Measurements from ENCODE around the gene SMAD9. TPM values are rescaled to one million over a fixed set of nuclear protein-coding genes. Genes with fewer than 3 reads are reported as not detected.

The SMAD9 gene
- total and polyA plus RNA-seq, 4 donors: 20.5 to 47.4 (median 36.0) TPM

DNA sequence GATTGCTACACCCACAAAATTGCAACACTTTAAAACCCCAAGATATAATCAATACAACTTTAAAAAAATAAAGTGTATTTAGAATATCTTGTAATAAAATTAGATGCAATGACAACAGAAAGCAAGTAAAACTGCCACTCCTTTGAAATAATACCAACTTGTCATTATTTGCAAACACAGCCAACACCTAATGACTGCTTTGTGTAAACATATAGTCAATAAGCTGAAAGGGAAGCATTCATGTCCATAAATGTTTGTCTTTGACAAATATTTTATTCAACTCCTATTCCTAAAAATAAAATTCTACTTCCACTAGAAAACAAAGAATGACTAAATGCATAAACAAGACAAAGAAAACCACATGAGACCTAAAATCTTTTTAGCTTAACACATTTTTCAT lies 6.6 kb downstream of the SMAD9 start:
- no peak overlapping the region for H3K27ac ChIP-seq (ENCODE audit: low read depth, low read length)
- no peak for DNase-seq (ENCODE audit: low read depth in 4 of 6, low spot score in 6 of 6)
- no peaks in the 10 kb centered on the region for H3K36me3 ChIP-seq (ENCODE audit: control insufficient read depth, insufficient read depth, low read length)
- H3K9me3 ChIP-seq (ENCODE audit: control insufficient read depth, insufficient read depth, low read length): no peaks in the 10 kb centered on the region
- H3K27me3 ChIP-seq (ENCODE audit: control insufficient read depth, insufficient read depth, low read length): no peaks in the 10 kb centered on the region
- H3K4me1 ChIP-seq (ENCODE audit: control insufficient read depth, insufficient read depth, low read length): peaks cover 5% of the 10 kb centered on the region
- H3K4me3 ChIP-seq (ENCODE audit: low read depth, low read length): no peak overlapping the region

DNA sequence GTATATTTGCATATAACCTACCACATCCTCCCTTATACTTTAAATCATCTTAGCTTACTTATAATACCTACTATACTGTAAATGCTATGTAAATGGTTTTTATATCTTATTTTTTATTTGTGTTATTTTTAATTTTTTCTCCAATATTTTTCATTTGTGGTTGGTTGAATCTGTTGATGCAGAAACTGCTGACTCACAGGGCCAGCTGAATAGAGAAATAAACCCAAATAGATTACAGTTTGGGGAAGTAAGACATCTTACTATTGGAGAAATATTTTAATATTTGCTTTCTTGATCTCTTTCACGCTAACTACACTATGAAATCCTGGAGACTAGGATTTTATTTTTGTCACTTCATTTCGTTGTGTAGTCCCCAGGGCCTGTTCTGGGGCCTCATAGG lies 7.1 kb downstream of the SMAD9 start:
- no CpG with 5 or more reads among the region's 2 CpGs for WGBS (ENCODE audit: insufficient coverage)

DNA sequence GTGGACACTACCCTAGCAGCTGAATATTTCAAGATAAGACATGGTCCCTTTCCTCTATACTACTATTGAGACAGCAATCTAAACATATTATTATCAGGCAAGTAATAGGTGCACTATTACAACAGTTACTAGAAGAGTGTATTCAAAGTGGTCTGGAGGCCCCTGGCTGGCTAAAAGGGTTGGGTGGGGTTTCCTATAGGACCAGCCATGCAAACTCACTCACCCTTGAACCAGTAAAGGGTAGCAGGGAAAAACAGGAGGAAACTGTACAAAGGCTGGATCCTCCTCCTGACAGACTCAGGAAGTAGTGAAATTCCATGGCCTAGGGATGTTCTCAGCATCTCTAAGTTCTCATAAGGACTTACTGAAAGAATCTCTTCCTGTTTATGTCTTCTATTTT lies 7.7 kb downstream of the SMAD9 start:
- H3K4me3 ChIP-seq (ENCODE audit: low read depth, low read length): no peak overlapping the region
- no peak for DNase-seq (ENCODE audit: low read depth in 4 of 6, low spot score in 6 of 6)
- no peaks in the 10 kb centered on the region for H3K36me3 ChIP-seq (ENCODE audit: control insufficient read depth, insufficient read depth, low read length)
- H3K27ac ChIP-seq (ENCODE audit: low read depth, low read length): no peak overlapping the region
- H3K27me3 ChIP-seq (ENCODE audit: control insufficient read depth, insufficient read depth, low read length): no peaks in the 10 kb centered on the region
- peaks cover 5% of the 10 kb centered on the region for H3K4me1 ChIP-seq (ENCODE audit: control insufficient read depth, insufficient read depth, low read length)
- no peaks in the 10 kb centered on the region for H3K9me3 ChIP-seq (ENCODE audit: control insufficient read depth, insufficient read depth, low read length)

More for the DNA sequence above, 7.1 kb downstream of the SMAD9 start:
- Histone ChIP-seq H3K4me1 (ENCODE audit: control insufficient read depth, insufficient read depth, low read length) (peaks cover 5% of the 10 kb centered on the region), H3K36me3 (ENCODE audit: control insufficient read depth, insufficient read depth, low read length) (no peaks in the 10 kb centered on the region), H3K27me3 (ENCODE audit: control insufficient read depth, insufficient read depth, low read length) (no peaks in the 10 kb centered on the region), H3K4me3 (ENCODE audit: low read depth, low read length) (no peak overlapping the region), H3K27ac (ENCODE audit: low read depth, low read length) (no peak overlapping the region), H3K9me3 (ENCODE audit: control insufficient read depth, insufficient read depth, low read length) (no peaks in the 10 kb centered on the region)
- DNase-seq (ENCODE audit: low read depth in 4 of 6, low spot score in 6 of 6): no peak

DNA sequence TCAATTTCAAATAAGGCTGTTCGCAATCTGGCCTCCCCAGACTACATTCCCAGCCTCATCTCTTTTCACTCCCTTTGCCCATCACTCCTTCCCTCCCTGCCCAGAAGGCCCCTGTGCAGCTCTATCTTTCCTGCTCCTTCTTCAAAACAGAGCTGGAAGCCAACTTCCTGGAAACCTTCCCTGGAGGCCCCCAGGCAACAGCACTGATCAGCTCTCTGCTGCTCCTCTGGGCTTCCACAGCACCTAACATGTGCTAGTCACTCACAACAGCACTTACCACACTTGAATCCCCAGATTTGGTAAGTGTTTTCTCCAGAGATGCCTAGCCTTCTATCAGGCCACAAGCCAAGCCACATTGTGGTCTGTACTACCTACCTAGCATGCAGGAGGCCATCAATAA lies 9.5 kb downstream of the SMAD9 start:
- Histone ChIP-seq H3K9me3 (ENCODE audit: control insufficient read depth, insufficient read depth, low read length) (no peaks in the 10 kb centered on the region), H3K4me1 (ENCODE audit: control insufficient read depth, insufficient read depth, low read length) (no peaks in the 10 kb centered on the region), H3K27me3 (ENCODE audit: control insufficient read depth, insufficient read depth, low read length) (no peaks in the 10 kb centered on the region), H3K27ac (ENCODE audit: low read depth, low read length) (no peak overlapping the region), H3K36me3 (ENCODE audit: control insufficient read depth, insufficient read depth, low read length) (no peaks in the 10 kb centered on the region), H3K4me3 (ENCODE audit: low read depth, low read length) (no peak overlapping the region)
- 100% methylated on average over 1 of the region's 1 CpG for WGBS (ENCODE audit: insufficient coverage)
- no peak for DNase-seq (ENCODE audit: low read depth in 4 of 6, low spot score in 6 of 6)

DNA sequence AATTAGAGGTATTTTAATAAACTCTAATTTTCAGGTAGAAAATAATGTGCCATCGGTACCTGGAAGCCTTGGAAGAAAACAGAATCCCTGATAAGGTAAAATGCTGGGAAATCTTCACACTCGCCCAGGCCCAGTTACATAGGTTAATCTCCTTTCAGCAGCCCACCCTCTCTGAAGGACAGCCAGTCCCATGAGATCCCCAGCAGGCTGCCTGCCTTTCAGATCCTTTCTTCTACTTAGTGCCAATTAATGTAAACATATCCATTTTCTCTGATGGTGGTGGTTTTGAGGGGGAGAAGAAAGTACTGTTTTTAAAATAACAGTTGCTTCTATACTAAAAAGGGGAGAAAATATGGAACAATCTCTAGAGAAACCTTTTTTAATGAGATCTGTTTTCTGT lies 12.2 kb downstream of the SMAD9 start:
- Histone ChIP-seq H3K4me1 (ENCODE audit: control insufficient read depth, insufficient read depth, low read length) (no peaks in the 10 kb centered on the region), H3K4me3 (ENCODE audit: low read depth, low read length) (no peak overlapping the region), H3K27ac (ENCODE audit: low read depth, low read length) (no peak overlapping the region), H3K9me3 (ENCODE audit: control insufficient read depth, insufficient read depth, low read length) (peaks cover 2% of the 10 kb centered on the region), H3K36me3 (ENCODE audit: control insufficient read depth, insufficient read depth, low read length) (no peaks in the 10 kb centered on the region), H3K27me3 (ENCODE audit: control insufficient read depth, insufficient read depth, low read length) (no peaks in the 10 kb centered on the region)
- DNase-seq (ENCODE audit: low read depth in 4 of 6, low spot score in 6 of 6): no peak
- 86% methylated on average over 1 of the region's 2 CpGs for WGBS (ENCODE audit: insufficient coverage)

DNA sequence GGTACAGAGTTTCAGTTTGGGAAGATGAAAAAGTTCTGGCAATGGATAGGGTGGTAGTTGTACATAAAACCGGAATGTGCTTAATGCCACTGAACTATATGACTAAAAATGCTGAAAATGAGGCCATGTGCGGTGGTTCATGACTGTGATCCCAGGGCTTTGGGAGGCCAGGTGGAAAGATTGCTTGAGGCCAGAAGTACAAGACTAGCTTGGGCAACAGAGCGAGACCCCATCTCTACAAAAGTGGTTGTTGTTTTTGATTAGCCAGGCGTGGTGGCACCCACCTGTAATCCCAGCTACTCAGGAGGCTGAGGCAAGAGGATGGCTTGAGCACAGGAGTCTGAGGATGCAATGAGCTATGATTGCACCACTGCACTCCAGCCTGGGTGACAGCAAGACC lies 12.8 kb downstream of the SMAD9 start:
- Histone ChIP-seq H3K4me1 (ENCODE audit: control insufficient read depth, insufficient read depth, low read length) (no peaks in the 10 kb centered on the region), H3K27ac (ENCODE audit: low read depth, low read length) (no peak overlapping the region), H3K9me3 (ENCODE audit: control insufficient read depth, insufficient read depth, low read length) (peaks cover 2% of the 10 kb centered on the region), H3K36me3 (ENCODE audit: control insufficient read depth, insufficient read depth, low read length) (no peaks in the 10 kb centered on the region), H3K27me3 (ENCODE audit: control insufficient read depth, insufficient read depth, low read length) (no peaks in the 10 kb centered on the region), H3K4me3 (ENCODE audit: low read depth, low read length) (no peak overlapping the region)
- no peak for DNase-seq (ENCODE audit: low read depth in 4 of 6, low spot score in 6 of 6)
- 100% methylated on average over 4 of the region's 4 CpGs for WGBS (ENCODE audit: insufficient coverage)

DNA sequence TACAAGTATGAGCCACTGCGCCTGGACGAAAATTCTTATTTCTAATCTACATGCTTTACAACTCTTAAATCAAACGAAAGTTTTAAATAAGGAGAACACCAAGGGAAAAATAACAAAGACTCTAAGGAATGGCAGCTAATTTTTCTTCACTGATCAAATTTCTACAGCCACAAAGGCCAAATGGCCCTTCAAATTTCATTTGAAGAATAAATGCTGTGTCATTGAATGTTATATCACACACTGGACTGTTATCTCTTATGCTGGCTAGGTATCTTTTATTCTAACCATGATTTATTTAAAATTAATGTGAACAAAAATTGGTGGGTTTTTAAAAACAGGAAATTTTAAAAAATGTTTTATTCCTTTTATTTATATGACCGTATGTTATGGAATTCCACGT lies 14.1 kb downstream of the SMAD9 start:
- H3K4me1 ChIP-seq (ENCODE audit: control insufficient read depth, insufficient read depth, low read length): no peaks in the 10 kb centered on the region
- H3K9me3 ChIP-seq (ENCODE audit: control insufficient read depth, insufficient read depth, low read length): peaks cover 3% of the 10 kb centered on the region
- no peak for DNase-seq (ENCODE audit: low read depth in 4 of 6, low spot score in 6 of 6)
- no peak overlapping the region for H3K27ac ChIP-seq (ENCODE audit: low read depth, low read length)
- no peaks in the 10 kb centered on the region for H3K27me3 ChIP-seq (ENCODE audit: control insufficient read depth, insufficient read depth, low read length)
- no peak overlapping the region for H3K4me3 ChIP-seq (ENCODE audit: low read depth, low read length)
- no CpG with 5 or more reads among the region's 5 CpGs for WGBS (ENCODE audit: insufficient coverage)
- H3K36me3 ChIP-seq (ENCODE audit: control insufficient read depth, insufficient read depth, low read length): no peaks in the 10 kb centered on the region

DNA sequence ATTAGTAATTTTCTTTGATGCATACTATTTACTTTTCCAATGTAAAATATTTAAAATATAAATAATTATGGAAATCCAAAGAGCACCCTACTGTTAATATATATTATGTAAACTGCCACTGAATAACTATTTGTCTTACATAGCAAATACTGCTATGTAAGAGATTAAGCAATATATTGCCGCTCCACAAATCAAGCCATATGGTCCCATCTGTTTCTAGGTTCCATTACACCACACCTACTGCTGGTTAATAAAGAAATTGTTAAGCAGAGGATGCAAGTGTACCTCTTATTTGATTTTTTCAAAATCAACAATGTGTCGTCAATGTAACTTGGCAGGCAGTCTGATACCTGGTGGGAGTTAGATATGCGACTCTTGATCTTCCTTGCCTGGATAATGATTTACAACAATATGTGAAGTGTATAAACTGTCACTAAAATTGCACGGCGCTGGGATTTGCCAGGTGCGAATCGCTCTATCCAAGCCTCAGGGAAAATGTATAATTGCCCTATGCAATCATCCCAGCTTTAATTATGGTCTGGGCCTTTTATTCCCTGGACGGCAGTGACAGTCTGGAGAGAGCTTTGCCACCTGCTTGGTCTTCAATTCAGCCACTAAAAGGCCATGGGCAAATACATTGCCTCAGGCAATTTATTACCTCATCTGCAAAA lies 16.0 kb downstream of the SMAD9 start:
- Histone ChIP-seq H3K27ac (ENCODE audit: low read depth, low read length) (no peak overlapping the region), H3K36me3 (ENCODE audit: control insufficient read depth, insufficient read depth, low read length) (no peaks in the 10 kb centered on the region), H3K27me3 (ENCODE audit: control insufficient read depth, insufficient read depth, low read length) (no peaks in the 10 kb centered on the region), H3K4me1 (ENCODE audit: control insufficient read depth, insufficient read depth, low read length) (no peaks in the 10 kb centered on the region), H3K4me3 (ENCODE audit: low read depth, low read length) (no peak overlapping the region), H3K9me3 (ENCODE audit: control insufficient read depth, insufficient read depth, low read length) (peaks cover 8% of the 10 kb centered on the region)
- DNase-seq (ENCODE audit: low read depth in 4 of 6, low spot score in 6 of 6): peak in 2 of 6 donors; percentile 50 to 80
- WGBS (ENCODE audit: insufficient coverage): 56% methylated on average over 6 of the region's 8 CpGs

DNA sequence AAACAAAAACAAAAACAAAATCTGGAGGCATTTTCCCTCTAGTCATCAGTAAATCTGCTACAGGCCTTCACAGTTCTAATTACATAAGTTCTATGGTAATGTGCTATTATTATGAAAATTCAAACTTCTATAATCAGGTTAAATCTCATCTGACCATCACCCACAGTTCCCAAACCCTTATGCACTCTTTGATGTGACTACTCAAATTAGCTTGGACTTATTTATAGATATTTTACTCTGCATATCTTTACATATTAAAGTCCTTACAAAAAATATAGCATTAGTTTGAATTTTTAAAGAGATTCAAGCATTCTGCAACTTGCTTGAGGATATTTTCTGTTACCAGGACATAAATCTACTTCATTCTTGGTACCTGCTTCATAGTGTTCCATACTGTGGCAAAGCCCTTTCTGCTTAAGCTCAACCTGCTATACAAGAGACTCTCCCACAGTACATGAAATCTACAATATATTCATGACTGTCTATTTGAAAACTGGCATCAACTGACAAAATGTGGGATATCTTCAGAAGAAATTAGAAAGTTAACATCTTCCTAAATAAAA lies 22.9 kb downstream of the SMAD9 start:
- no peak for DNase-seq (ENCODE audit: low read depth in 4 of 6, low spot score in 6 of 6)
- Histone ChIP-seq H3K4me1 (ENCODE audit: control insufficient read depth, insufficient read depth, low read length) (no peaks in the 10 kb centered on the region), H3K36me3 (ENCODE audit: control insufficient read depth, insufficient read depth, low read length) (no peaks in the 10 kb centered on the region), H3K27me3 (ENCODE audit: control insufficient read depth, insufficient read depth, low read length) (no peaks in the 10 kb centered on the region), H3K27ac (ENCODE audit: low read depth, low read length) (no peak overlapping the region), H3K4me3 (ENCODE audit: low read depth, low read length) (no peak overlapping the region), H3K9me3 (ENCODE audit: control insufficient read depth, insufficient read depth, low read length) (peaks cover 8% of the 10 kb centered on the region)

DNA sequence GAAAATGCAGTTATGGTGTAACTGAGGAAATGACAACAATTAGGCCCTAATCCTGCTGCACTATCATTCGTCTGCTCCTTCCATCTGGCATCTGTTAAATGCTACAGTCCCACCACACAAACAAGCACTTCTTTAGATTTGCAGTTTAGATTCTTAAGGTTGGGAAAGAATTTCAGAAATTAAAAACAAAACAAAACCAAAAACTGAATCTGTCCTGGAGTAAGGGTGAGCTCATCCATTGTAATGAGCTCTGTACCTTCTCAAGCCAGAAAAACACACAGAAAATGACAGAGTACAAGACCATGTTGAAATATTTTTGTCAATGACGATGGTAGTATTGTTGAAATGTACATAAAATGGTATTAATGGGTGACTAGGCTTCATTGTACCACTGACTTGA lies 28.3 kb downstream of the SMAD9 start:
- Histone ChIP-seq H3K4me1 (ENCODE audit: control insufficient read depth, insufficient read depth, low read length) (no peaks in the 10 kb centered on the region), H3K36me3 (ENCODE audit: control insufficient read depth, insufficient read depth, low read length) (no peaks in the 10 kb centered on the region), H3K27ac (ENCODE audit: low read depth, low read length) (no peak overlapping the region), H3K27me3 (ENCODE audit: control insufficient read depth, insufficient read depth, low read length) (no peaks in the 10 kb centered on the region), H3K9me3 (ENCODE audit: control insufficient read depth, insufficient read depth, low read length) (no peaks in the 10 kb centered on the region), H3K4me3 (ENCODE audit: low read depth, low read length) (no peak overlapping the region)
- no CpG with 5 or more reads among the region's 2 CpGs for WGBS (ENCODE audit: insufficient coverage)
- DNase-seq (ENCODE audit: low read depth in 4 of 6, low spot score in 6 of 6): no peak
